Measurements from ENCODE around the gene PDZK1IP1. TPM values are rescaled to one million over a fixed set of nuclear protein-coding genes. Genes with fewer than 3 reads are reported as not detected.

The PDZK1IP1 gene
- total RNA-seq, 4 donors from 2014 or later: 0.78 to 13.0 TPM; not detected in 2

DNA sequence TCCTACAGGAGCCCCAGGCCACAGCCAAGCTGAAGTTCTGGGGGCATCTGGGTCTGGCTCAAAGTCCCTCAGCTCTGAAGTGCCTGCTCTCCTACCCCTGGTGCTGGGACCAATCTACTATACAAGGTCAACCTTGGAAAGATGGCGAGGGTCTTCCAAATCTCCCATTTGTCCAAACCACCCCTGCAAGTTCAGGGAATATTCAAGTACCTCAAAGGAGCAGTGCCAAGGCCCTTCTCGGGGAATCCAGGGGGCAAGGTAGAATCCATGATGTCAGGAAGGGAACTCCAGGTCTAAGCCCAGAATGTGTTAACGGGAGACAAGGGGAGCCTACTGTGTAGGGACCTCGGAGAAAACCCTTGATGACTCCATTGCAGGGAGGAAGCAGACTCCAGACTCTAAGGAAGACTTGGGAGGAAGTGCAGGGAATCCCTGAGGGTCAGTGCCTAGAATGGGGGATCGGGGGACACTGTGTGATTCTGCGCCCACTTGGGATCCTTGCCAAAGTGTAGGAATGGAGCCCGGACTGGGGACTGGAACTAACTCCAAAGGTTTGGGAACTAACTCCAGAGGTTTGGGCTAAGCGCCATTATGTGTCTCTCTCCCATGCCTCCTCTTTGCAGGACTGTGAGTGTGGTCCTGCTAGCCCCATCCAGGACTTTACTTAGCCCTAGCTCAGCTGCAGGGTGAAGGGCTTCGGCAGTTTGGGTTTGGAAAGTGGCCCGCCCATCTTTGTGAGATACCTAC, 33.5 kb upstream of the PDZK1IP1 start:
- Histone ChIP-seq H3K4me3 (no peak overlapping the region), H3K27ac (no peak overlapping the region), H3K9me3 (no peaks in the 10 kb centered on the region), H3K4me1 (peaks cover 0 to 32% (median 19%) of the 10 kb centered on the region in 3 donors), H3K36me3 (peaks cover 0 to 5% of the 10 kb centered on the region in 2 donors), H3K27me3 (peaks cover 78% of the 10 kb centered on the region)
- no peak for ATAC-seq
- WGBS, 2 donors (ENCODE audit: low coverage in 1 of 2): 23 to 48% methylated on average over 3 to 5 of the region's 10 CpGs
- TF ChIP-seq POLR2AphosphoS5 (IDR thresholded peaks at IDR 0.05) (no peak), POLR2A (IDR thresholded peaks at IDR 0.05) (no peak), EP300 (IDR thresholded peaks at IDR 0.05) (no peak)
- TF ChIP-seq, protein P1, sequence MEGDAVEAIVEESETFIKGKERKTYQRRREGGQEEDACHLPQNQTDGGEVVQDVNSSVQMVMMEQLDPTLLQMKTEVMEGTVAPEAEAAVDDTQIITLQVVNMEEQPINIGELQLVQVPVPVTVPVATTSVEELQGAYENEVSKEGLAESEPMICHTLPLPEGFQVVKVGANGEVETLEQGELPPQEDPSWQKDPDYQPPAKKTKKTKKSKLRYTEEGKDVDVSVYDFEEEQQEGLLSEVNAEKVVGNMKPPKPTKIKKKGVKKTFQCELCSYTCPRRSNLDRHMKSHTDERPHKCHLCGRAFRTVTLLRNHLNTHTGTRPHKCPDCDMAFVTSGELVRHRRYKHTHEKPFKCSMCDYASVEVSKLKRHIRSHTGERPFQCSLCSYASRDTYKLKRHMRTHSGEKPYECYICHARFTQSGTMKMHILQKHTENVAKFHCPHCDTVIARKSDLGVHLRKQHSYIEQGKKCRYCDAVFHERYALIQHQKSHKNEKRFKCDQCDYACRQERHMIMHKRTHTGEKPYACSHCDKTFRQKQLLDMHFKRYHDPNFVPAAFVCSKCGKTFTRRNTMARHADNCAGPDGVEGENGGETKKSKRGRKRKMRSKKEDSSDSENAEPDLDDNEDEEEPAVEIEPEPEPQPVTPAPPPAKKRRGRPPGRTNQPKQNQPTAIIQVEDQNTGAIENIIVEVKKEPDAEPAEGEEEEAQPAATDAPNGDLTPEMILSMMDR (IDR thresholded peaks at IDR 0.05): no peak

DNA sequence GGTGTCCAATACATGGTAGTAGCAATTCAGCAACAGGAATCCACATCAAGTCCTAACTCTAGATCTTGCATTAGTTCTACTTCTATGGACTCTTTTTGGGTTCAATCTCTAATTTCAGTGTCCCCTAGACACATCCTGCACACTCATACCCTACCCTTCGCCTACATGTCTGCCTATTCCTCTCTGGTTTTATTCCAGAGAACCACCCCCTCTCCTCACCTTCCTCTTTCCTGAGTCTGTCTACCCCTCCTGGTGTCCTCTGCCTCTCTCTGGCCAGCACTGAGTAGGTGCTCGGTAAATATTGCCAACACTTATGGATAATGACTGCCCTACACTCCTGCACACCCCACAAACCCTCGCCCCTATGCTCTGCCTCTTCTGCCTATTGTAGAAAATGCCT, 32.6 kb upstream of the PDZK1IP1 start:
- Histone ChIP-seq H3K36me3 (peaks cover 0 to 5% of the 10 kb centered on the region in 2 donors), H3K27ac (no peak overlapping the region), H3K27me3 (peaks cover 70% of the 10 kb centered on the region), H3K4me1 (peaks cover 0 to 32% (median 19%) of the 10 kb centered on the region in 3 donors), H3K9me3 (no peaks in the 10 kb centered on the region), H3K4me3 (no peak overlapping the region)
- no peak for ATAC-seq
- WGBS, 2 donors (ENCODE audit: low coverage in 1 of 2): 93 to 95% methylated on average over 2 to 3 of the region's 3 CpGs
- TF ChIP-seq EP300 (IDR thresholded peaks at IDR 0.05) (no peak), POLR2AphosphoS5 (IDR thresholded peaks at IDR 0.05) (no peak), POLR2A (IDR thresholded peaks at IDR 0.05) (no peak)
- TF ChIP-seq, protein P1 (IDR thresholded peaks at IDR 0.05): no peak

DNA sequence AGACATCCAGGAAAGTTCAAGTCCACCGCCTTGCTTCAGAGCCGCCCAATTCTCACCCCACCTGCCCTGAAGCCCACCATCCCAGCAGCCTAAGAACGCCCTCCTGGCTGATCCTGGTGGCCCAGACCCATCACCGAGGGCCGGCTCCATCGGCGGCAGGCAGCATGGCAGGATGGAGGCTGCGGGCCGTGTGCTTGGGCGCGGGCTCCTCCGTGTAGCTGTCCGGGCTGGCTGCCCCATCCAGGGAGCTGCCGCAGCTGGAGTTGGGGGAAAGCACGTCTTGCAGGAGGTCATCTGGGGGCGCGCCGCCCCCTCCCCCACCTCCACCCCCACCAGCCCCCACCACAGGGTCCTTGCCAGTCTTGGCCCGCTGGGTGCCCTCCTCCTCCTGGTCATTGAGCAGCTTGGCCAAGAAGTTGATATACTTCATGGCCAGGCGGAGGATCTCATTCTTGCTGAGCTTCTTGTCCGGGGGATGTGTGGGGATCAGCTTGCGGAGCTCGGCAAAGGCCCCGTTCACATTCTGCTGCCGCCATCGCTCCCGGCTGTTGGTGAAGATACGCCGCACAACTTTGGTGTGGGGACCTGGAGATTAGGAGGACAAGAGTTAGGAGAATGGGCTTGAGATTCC, 29.9 kb upstream of the PDZK1IP1 start:
- 80 to 100% methylated on average over 1 to 5 of the region's 29 CpGs for WGBS, 2 donors (ENCODE audit: low coverage in 1 of 2)
- H3K36me3 ChIP-seq: peaks cover 0 to 5% of the 10 kb centered on the region in 2 donors
- no peaks in the 10 kb centered on the region for H3K9me3 ChIP-seq
- H3K27ac ChIP-seq: no peak overlapping the region
- no peak overlapping the region for H3K4me3 ChIP-seq
- TF ChIP-seq POLR2A (IDR thresholded peaks at IDR 0.05) (no peak), POLR2AphosphoS5 (IDR thresholded peaks at IDR 0.05) (no peak), EP300 (IDR thresholded peaks at IDR 0.05) (no peak)
- TF ChIP-seq, protein P1 (IDR thresholded peaks at IDR 0.05): no peak
- H3K27me3 ChIP-seq: peaks cover 42% of the 10 kb centered on the region
- H3K4me1 ChIP-seq: peaks cover 0 to 7% (median 3%) of the 10 kb centered on the region in 3 donors
- no peak for ATAC-seq

DNA sequence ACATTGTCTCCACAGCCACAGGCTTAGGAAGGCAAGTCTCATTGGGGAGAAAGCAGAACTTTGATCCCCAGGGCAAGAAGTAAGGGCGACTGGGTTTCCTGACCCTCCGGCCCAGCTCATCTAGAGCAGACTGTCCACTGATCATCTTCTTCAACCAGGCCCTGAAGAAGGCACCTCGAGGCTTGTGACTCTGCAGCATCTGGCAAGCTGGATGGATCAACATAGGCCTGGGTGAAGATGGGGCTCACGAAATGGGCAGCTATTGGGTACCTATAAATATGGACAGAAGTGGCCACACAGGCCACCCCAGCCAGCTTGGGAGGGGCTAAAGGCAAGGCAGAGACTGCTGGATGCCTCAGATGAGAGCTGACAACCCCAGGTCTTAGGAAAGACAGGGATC, 29.2 kb upstream of the PDZK1IP1 start:
- H3K36me3 ChIP-seq: peaks cover 0 to 5% of the 10 kb centered on the region in 2 donors
- H3K27me3 ChIP-seq: peaks cover 35% of the 10 kb centered on the region
- no peak for TF ChIP-seq EP300 (IDR thresholded peaks at IDR 0.05)
- TF ChIP-seq, protein P1 (IDR thresholded peaks at IDR 0.05): no peak
- no peak for TF ChIP-seq POLR2AphosphoS5 (IDR thresholded peaks at IDR 0.05)
- no peak for TF ChIP-seq POLR2A (IDR thresholded peaks at IDR 0.05)
- no peaks in the 10 kb centered on the region for H3K4me1 ChIP-seq
- 70 to 100% methylated on average over 1 to 2 of the region's 4 CpGs for WGBS, 2 donors (ENCODE audit: low coverage in 1 of 2)
- no peaks in the 10 kb centered on the region for H3K9me3 ChIP-seq
- no peak for ATAC-seq
- H3K27ac ChIP-seq: no peak overlapping the region
- H3K4me3 ChIP-seq: no peak overlapping the region

Measured in gastroesophageal sphincter (tissue), 4 donors.